ENCODE measurements around the gene GALNT15.

Gene GALNT15

GRCh38 chr3:16253601-16254000 is 79.1 kb downstream of the GALNT15 start:
- no peak for DNase-seq (ENCODE audit: low spot score)

GRCh38 chr3:16254916-16255315 is 80.4 kb downstream of the GALNT15 start:
- DNase-seq (ENCODE audit: low spot score) = no peak

- DNase-seq (ENCODE audit: low spot score) = no peak
Measured at GRCh38 chr3:16255326-16255725, 80.8 kb downstream of the GALNT15 start.

- DNase-seq (ENCODE audit: low spot score) = no peak
Measured at GRCh38 chr3:16255726-16256125, 81.2 kb downstream of the GALNT15 start.

- DNase-seq (ENCODE audit: low spot score) = no peak
Measured at GRCh38 chr3:16257309-16257708, 82.8 kb downstream of the GALNT15 start.

- no peak for DNase-seq (ENCODE audit: low spot score)
Measured at GRCh38 chr3:16258177-16258576, 83.7 kb downstream of the GALNT15 start.

GRCh38 chr3:16258866-16259265 is 84.4 kb downstream of the GALNT15 start:
- no peak for DNase-seq (ENCODE audit: low spot score)

- DNase-seq (ENCODE audit: low spot score) = no peak
Measured at GRCh38 chr3:16260046-16260445, 85.6 kb downstream of the GALNT15 start.

- DNase-seq (ENCODE audit: low spot score) = no peak
Measured at GRCh38 chr3:16262174-16262573, 87.7 kb downstream of the GALNT15 start.

GRCh38 chr3:16264174-16264707 is 89.8 kb downstream of the GALNT15 start:
- DNase-seq (ENCODE audit: low spot score) = no peak

- peak; percentile 96 for DNase-seq (ENCODE audit: low spot score)
Measured at GRCh38 chr3:16264708-16265454, 90.4 kb downstream of the GALNT15 start, which contains the start of the genes DPH3 and OXNAD1. DPH3 (minus strand) TSS chr3:16264943; CDS start chr3:16264876, 67 bp downstream. OXNAD1 (plus strand) TSS chr3:16265212; CDS start chr3:16270953, 5,741 bp downstream.

GRCh38 chr3:16265455-16265786 is 90.9 kb downstream of the GALNT15 start:
- DNase-seq (ENCODE audit: low spot score) = no peak

GRCh38 chr3:16266714-16267113 is 92.2 kb downstream of the GALNT15 start:
- no peak for DNase-seq (ENCODE audit: low spot score)

- DNase-seq (ENCODE audit: low spot score) = no peak
Measured at GRCh38 chr3:16270855-16271254, 96.4 kb downstream of the GALNT15 start.

GRCh38 chr3:16272588-16272987 is 98.1 kb downstream of the GALNT15 start:
- DNase-seq (ENCODE audit: low spot score) = no peak

GRCh38 chr3:16273867-16274266 is 99.4 kb downstream of the GALNT15 start:
- DNase-seq (ENCODE audit: low spot score) = no peak

GRCh38 chr3:16277471-16277870 is 103.0 kb downstream of the GALNT15 start:
- DNase-seq (ENCODE audit: low spot score) = no peak

GRCh38 chr3:16279010-16279801 is 104.7 kb downstream of the GALNT15 start:
- DNase-seq (ENCODE audit: low spot score) = no peak

GRCh38 chr3:16280671-16281070 is 106.2 kb downstream of the GALNT15 start:
- no peak for DNase-seq (ENCODE audit: low spot score)

Data from HuH-7 (cell line).